ENCODE data around the gene RNF144B. TPM values are rescaled to one million over a fixed set of nuclear protein-coding genes. Genes with fewer than 3 reads are reported as not detected.

The RNF144B gene
- total and polyA plus RNA-seq, 2 of the 8 experiments (the other 6 are each of a cell fraction or from before 2014, with no cell fraction given): 1.8 to 11.2 TPM

Other genes starting within 250 kb of the RNF144B start
- gene TPMT, start 232.3 kb upstream of the RNF144B start, total RNA-seq (2021; fragmentation: NEBNext Ultra II Directional; extraction: Animal tissue kit (Norgen Biotek cat#: 25700)): 17.2 and 18.3 TPM in 2 replicates
- gene TPMT, start 232.3 kb upstream of the RNF144B start, polyA plus RNA-seq (2011; rRNA removed): 7.9 and 12.3 TPM in 2 replicates
- 7.5 and 7.7 TPM in 2 replicates for gene KDM1B, start 231.9 kb upstream of the RNF144B start, total RNA-seq (2021; fragmentation: NEBNext Ultra II Directional; extraction: Animal tissue kit (Norgen Biotek cat#: 25700))
- gene KDM1B, start 231.9 kb upstream of the RNF144B start, polyA plus RNA-seq (2011; rRNA removed): 3.7 and 4.0 TPM in 2 replicates
- 227 and 228 TPM in 2 replicates for gene DEK, start 122.8 kb upstream of the RNF144B start, total RNA-seq (2021; fragmentation: NEBNext Ultra II Directional; extraction: Animal tissue kit (Norgen Biotek cat#: 25700))
- 22.1 and 40.0 TPM in 2 replicates for gene DEK, start 122.8 kb upstream of the RNF144B start, polyA plus RNA-seq (2011; rRNA removed)

All from H1 (cell line).